Subcutaneous adipose tissue (tissue), 4 donors: Measurements from ENCODE around the gene FBLN5. TPM values are rescaled to one million over a fixed set of nuclear protein-coding genes. Genes with fewer than 3 reads are reported as not detected.

Experiments used
- total RNA-seq, 4 donors: library from RNA; depleted of rRNA; stranded (reverse); fragments of >200 nt; gene quantifications; one replicate each; pipeline ENCODE4 v1.1.0, GENCODE V29; 2016
- TF ChIP-seq, protein P1 (sequence below): fragments of 450-650 bp; IDR thresholded peaks from one replicate; pipeline ENCODE4 v1.5.1; 2016; ENCODE audit warnings: low read depth, mild to moderate bottlenecking, control low read depth, antibody characterized with exemption, moderate library complexity

Gene FBLN5
- total RNA-seq, 4 donors from 2014 or later, result 108 to 158 (median 142) TPM

DNA sequence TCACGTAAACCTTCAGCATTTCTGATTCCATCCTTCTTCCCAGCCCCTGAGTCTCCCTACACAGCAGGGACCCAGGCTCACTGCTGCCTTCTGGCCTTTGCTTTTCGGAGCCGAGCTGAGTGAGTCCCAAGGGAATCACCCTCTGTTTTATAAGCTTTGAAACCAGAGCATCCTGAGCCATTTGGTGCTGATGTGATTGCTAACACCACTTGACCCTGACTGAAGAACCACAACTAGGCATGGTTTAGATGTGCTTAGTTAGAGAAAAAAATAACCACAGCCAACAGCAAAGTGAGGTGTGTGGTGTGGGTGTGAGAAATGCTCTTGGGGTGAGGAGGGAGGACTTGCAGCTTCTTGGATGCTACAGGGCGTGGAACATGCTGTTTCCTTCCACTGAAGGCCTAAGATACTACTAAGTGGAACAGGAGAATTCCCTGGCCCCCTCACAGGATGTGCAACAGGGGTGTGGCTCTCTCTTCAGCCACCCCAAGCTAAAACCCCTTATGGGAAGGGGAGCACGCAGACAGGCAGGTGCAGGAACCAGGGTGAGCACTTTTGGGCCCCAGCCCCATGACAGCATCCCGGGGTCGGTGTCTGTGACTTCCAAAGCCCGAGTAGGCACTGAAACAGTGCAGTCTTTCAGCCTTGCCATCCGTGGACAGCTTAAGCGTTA, 80.0 kb downstream of the FBLN5 start, which contains the start of gene TC2N:
TSS of gene TC2N (minus strand) at position 221 of the 673 bp plus-strand sequence. CDS start 53,767 bp downstream, outside the sequence.
- TF ChIP-seq, protein P1, sequence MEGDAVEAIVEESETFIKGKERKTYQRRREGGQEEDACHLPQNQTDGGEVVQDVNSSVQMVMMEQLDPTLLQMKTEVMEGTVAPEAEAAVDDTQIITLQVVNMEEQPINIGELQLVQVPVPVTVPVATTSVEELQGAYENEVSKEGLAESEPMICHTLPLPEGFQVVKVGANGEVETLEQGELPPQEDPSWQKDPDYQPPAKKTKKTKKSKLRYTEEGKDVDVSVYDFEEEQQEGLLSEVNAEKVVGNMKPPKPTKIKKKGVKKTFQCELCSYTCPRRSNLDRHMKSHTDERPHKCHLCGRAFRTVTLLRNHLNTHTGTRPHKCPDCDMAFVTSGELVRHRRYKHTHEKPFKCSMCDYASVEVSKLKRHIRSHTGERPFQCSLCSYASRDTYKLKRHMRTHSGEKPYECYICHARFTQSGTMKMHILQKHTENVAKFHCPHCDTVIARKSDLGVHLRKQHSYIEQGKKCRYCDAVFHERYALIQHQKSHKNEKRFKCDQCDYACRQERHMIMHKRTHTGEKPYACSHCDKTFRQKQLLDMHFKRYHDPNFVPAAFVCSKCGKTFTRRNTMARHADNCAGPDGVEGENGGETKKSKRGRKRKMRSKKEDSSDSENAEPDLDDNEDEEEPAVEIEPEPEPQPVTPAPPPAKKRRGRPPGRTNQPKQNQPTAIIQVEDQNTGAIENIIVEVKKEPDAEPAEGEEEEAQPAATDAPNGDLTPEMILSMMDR, result no peak

DNA sequence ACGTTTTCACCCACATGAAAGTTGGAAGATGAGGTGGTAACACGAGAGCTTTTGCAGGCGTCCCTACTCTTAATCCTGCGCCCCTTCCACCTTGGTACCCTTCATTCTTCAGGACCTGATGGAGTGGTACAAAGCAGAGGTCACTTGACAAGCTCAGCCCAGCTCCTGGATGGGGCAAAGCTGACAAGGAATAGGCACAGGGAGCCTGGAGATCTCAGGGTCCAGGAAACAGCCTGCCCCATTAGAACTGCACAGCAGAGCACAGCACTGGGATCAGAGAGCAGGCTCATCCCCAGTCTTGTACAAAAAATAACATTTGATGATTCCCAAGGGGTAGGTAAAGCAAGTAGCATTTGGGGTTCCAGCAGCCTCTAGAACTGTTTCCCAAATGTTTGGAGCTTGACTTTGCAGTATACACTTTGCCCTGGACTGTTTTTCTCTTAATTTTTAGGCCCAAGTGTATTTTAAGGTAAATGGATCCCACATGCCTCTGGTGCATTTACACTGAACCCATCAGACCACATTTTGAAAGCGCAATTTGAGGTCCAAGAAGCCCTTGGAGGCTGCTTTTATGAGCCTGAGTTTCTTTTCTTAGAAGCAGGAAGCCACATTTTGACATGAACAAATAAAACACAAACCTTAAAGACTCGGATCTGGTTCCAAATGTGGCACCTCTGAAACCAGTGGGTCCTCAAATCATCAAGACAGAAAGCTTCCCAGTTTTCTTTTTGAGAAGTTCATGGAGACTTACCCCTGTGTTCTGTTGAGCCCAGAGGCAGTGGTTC, 80.8 kb downstream of the FBLN5 start:
- TF ChIP-seq, protein P1, result no peak

DNA sequence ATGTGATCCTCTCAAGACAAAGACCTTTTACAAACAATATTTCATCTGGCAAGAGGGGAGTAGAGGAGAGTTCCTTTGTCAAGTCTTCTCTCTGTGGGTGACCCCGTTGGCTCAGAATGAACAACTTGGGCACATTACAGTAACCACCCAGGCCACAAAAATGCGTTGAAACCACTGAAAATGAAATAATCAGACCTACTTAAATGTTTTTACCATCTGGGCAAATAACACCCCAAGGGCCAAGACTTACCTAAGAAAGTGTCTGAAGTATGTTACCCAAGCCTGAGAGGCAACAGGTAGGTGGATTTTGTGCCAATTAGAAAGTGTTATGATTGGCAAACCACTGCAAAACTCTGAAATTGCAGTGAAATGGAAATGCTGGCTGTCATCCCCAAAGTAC, 81.4 kb downstream of the FBLN5 start:
- TF ChIP-seq, protein P1, result no peak

DNA sequence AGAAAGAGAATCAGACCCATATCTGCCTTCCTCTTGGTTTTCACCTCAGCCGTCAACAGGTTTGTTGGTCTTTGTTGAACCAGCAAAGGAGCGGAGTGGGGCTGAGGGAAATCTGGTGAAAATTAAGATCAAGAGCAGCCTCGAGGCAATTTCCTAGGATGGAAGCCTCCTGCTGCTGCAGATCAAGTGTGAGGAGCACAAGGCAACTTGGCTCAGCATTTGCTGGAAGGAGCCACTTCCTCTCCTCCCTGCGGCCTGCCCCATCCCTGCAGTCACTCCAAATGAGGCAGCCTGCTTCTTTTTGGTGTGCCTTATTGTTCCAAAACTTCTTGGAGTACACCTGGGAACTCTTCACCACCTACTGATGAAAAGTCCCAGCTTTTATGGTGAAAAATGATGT, 85.1 kb downstream of the FBLN5 start:
- TF ChIP-seq, protein P1, result no peak

DNA sequence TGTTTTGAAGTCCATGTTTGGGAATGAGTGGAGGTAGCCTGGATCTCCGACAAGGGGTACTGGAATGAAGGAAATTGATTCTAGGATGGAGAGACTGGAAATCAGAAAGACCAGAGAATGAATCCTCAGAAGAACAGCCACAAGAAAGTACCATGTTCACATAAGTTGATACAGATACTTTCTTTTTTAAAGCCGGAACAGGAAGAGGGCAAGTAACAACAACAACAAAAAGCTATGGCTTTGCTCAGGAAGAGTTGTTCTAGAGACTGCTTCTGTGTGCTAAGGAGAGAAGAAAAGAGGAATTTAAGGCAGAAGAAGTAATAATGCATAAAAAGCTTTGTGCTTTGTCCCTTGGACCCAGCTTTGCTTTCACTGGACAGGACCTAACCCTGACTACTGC, 86.4 kb downstream of the FBLN5 start:
- TF ChIP-seq, protein P1, result no peak

DNA sequence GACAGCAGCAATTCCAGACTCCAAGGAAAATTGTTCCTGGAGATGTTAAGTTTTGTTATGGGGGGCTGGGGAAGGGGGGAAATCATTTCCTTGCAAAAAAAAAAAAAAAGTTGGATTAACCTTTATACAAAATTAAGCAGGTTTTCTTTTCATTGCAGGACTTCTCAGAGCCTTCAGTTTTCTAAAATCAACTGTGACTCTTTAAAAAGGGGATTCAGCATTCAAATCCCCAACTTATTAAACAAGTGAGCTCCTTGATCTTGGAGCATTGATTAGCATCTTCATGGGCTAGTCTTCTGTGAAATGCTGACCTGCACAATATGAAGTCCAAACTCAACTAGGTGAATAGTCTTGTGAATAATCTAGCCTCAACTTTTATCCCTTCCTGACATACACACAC, 87.3 kb downstream of the FBLN5 start:
- TF ChIP-seq, protein P1, result no peak

DNA sequence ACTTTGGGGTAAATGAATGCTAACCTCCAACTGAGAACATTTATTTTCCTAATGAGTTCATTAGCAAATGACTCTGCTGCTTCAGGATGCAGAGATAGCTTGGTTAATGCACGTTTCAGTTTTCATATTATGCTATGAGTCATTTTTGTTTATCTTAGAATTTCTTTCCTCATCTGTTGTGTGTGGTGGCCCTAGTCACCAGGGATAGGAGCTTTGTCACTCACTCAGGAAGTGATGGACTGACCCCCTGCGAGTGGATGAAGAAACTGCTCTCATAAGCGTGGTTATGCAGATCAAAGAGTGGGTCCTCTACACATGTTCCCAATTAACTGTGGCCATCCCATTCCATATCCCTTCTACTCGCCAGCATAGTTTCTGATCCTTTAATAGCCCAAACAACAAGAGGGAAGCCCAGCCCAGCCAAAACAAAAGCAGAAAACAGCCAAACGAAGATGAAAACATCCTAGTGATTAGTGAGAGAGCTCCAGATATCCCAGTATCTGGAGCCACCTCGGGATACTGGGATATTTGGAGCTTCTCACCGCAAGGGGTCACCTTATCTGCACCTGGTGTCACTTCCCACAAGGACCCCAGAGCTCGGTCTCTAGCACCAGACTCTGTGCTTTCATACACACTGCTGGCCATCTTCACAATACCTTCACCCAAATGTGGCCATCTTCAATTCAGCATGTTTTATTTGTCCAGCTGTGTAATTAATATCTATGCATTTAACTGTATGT, 88.8 kb downstream of the FBLN5 start:
- TF ChIP-seq, protein P1, result no peak
